ENCODE data around the gene PASK. TPM values are rescaled to one million over a fixed set of nuclear protein-coding genes. Genes with fewer than 3 reads are reported as not detected.

The PASK gene
- polyA plus RNA-seq, 6 donors from 2014 or later, result 3.9 to 17.4 (median 9.1) TPM

- Mint-ChIP-seq H3K4me3 (peak overlapping the region in 1 of 8 donors; percentile 66), H3K36me3 (peaks cover 0 to 5% of the 10 kb centered on the region in 2 donors)
Measured at GRCh38 chr2:241070811-241071676, 78.2 kb downstream of the PASK start.

DNA sequence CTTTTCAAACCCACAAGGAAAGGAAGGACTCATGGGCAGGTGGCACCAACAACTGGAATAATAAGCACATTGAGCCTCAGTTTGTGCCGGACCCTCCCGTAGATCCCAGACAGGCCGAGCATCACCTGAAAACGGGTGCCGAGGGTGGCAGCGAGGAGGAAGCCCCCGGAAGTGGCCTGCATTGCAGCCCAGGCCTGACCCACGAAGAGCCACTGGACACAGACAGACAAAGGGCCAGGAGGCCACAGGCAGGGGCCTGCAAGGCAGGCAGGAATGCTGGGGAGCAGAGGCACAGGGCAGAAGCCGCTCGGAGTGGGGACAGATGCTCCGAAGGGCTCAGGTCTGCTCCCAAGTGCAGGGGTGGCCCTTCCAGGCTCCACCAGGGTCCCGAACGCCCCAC, 78.9 kb downstream of the PASK start:
- Mint-ChIP-seq H3K4me3 (no peak overlapping the region), H3K9me3 (no peaks in the 10 kb centered on the region), H3K36me3 (peaks cover 0 to 5% of the 10 kb centered on the region in 2 donors), H3K4me1 (peaks cover 0 to 9% (median 7%) of the 10 kb centered on the region in 3 donors), H3K27ac (peak overlapping the region in 1 of 6 donors; percentile 80), H3K27me3 (no peaks in the 10 kb centered on the region)
- ATAC-seq (ENCODE audit: low read depth in 2 of 2), result no peak
- DNase-seq, result no peak

More at GRCh38 chr2:241070811-241071676, 78.2 kb downstream of the PASK start:
- H3K4me1 Mint-ChIP-seq, result peaks cover 0 to 8% (median 7%) of the 10 kb centered on the region in 3 donors
- ATAC-seq (ENCODE audit: low read depth in 2 of 2) (no peak), DNase-seq (no peak)
- H3K9me3 Mint-ChIP-seq, result no peaks in the 10 kb centered on the region
- H3K27ac Mint-ChIP-seq, result peak overlapping the region in 2 of 6 donors; percentile 59 to 80
- no peaks in the 10 kb centered on the region for H3K27me3 Mint-ChIP-seq

DNA sequence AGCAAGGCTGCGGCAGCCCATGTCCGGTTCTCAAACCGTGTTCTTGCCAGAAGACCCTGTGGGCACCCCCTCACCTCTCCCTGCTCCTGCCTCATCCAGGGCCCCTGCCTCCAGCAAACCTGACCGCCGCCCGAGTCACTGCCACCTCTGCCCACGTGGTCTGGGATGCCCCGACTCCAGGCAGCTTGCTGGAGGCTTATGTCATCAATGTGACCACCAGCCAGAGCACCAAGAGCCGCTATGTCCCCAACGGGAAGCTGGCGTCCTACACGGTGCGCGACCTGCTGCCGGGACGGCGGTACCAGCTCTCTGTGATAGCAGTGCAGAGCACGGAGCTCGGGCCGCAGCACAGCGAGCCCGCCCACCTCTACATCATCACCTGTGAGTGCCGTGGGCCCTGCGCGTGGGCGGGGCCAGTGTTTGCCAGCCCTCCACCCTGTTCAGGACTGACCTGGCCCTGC, 79.4 kb downstream of the PASK start:
- Mint-ChIP-seq H3K27ac (no peak overlapping the region), H3K9me3 (no peaks in the 10 kb centered on the region), H3K27me3 (no peaks in the 10 kb centered on the region), H3K4me1 (peaks cover 0 to 9% (median 7%) of the 10 kb centered on the region in 3 donors), H3K36me3 (peaks cover 0 to 2% of the 10 kb centered on the region in 2 donors), H3K4me3 (no peak overlapping the region)
- ATAC-seq (ENCODE audit: low read depth in 2 of 2), result no peak
- DNase-seq, result no peak

GRCh38 chr2:241068942-241069810, 80.1 kb downstream of the PASK start:
- Mint-ChIP-seq H3K36me3 (no peaks in the 10 kb centered on the region), H3K4me1 (peaks cover 1 to 12% (median 10%) of the 10 kb centered on the region in 3 donors), H3K4me3 (no peak overlapping the region), H3K27me3 (peaks cover 0 to 4% (median 3%) of the 10 kb centered on the region in 3 donors), H3K9me3 (no peaks in the 10 kb centered on the region), H3K27ac (peak overlapping the region in 1 of 6 donors; percentile 30)
- DNase-seq (no peak), ATAC-seq (ENCODE audit: low read depth in 2 of 2) (no peak)

DNA sequence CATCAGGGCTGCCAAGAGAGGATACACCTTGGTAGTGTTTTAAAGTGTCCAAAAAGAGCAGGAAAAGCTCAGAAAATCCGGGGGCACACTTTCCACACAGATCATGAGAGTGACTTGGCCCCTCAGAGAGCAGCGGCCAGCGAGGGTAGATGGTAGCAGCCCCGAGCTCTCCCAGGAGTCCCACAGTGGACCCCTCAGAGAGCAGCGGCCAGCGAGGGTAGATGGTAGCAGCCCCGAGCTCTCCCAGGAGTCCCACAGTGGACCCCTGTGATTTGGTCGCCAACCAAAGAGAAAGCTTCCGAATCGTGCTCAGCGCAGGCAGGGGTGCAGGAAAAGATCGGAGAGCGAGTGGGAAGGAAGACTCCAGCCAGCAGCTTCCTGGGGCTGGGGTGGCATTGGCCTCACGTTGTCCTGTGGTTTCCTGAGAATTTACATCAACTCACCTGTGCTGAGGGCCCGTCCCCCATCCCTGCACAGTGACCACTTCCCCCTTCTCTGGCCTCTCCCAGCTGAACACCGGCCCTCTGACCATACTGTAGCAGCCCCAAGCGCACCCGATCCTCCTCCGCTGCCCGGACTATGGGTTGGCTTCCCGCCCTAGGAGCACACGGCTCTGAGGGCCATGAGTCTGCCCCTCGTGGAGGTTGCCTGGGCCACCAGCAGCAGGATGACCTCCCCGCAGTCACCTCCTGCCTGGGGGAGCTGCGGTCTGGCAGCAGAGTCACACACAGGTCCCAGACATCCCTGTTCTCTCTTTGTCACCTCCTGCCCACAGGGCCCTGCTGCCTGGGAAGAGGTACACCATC, 80.9 kb downstream of the PASK start:
- ATAC-seq (ENCODE audit: low read depth in 2 of 2) (no peak), DNase-seq (no peak)
- H3K4me3 Mint-ChIP-seq, result no peak overlapping the region
- no peaks in the 10 kb centered on the region for H3K9me3 Mint-ChIP-seq
- no peaks in the 10 kb centered on the region for H3K36me3 Mint-ChIP-seq
- peaks cover 5 to 17% (median 15%) of the 10 kb centered on the region in 3 donors for H3K4me1 Mint-ChIP-seq
- H3K27me3 Mint-ChIP-seq, result peaks cover 0 to 8% (median 7%) of the 10 kb centered on the region in 3 donors
- H3K27ac Mint-ChIP-seq, result peak overlapping the region in 1 of 6 donors; percentile 30

DNA sequence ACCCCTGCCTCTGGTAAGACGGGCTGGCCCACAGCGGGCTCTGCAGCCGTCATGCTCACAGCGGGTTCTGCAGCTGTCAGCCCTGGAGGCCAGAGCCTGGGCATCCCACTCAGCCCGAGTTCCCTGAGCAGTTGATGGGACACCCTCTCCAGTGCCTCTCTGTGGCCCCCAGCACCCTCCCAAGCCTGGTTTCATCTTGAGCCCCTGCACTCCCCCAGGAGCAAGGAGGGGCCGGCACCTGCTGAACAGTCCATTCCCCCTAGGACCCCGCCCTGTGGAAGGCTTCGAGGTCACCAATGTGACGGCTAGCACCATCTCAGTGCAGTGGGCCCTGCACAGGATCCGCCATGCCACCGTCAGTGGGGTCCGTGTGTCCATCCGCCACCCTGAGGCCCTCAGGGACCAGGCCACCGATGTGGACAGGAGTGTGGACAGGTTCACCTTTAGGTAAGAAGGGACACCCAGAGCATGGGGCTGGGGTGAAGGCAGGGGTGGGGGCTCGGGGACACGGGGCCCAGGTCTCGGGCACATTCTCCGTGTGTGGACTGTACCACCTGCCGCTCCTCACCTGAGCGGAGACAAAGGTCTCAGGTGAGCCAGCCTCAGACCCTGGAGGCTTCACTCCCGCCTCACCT, 81.7 kb downstream of the PASK start:
- H3K36me3 Mint-ChIP-seq, result no peaks in the 10 kb centered on the region
- no peak overlapping the region for H3K27ac Mint-ChIP-seq
- H3K4me3 Mint-ChIP-seq, result no peak overlapping the region
- ATAC-seq (ENCODE audit: low read depth in 2 of 2) (no peak), DNase-seq (no peak)
- peaks cover 7 to 17% (median 12%) of the 10 kb centered on the region in 3 donors for H3K4me1 Mint-ChIP-seq
- H3K27me3 Mint-ChIP-seq, result peaks cover 0 to 11% (median 8%) of the 10 kb centered on the region in 3 donors
- H3K9me3 Mint-ChIP-seq, result no peaks in the 10 kb centered on the region

GRCh38 chr2:241066893-241067341, 82.4 kb downstream of the PASK start:
- H3K4me3 Mint-ChIP-seq, result no peak overlapping the region
- ATAC-seq (ENCODE audit: low read depth in 2 of 2), result no peak
- peaks cover 7 to 17% (median 8%) of the 10 kb centered on the region in 3 donors for H3K4me1 Mint-ChIP-seq
- no peaks in the 10 kb centered on the region for H3K36me3 Mint-ChIP-seq
- DNase-seq, result no peak
- H3K27ac Mint-ChIP-seq, result no peak overlapping the region
- no peaks in the 10 kb centered on the region for H3K9me3 Mint-ChIP-seq
- peaks cover 0 to 12% (median 8%) of the 10 kb centered on the region in 3 donors for H3K27me3 Mint-ChIP-seq

GRCh38 chr2:241066171-241066892, 82.9 kb downstream of the PASK start:
- no peak for ATAC-seq (ENCODE audit: low read depth in 2 of 2)

GRCh38 chr2:241065355-241065803, 83.9 kb downstream of the PASK start:
- H3K27ac Mint-ChIP-seq, result peak overlapping the region in 3 of 6 donors; percentile 18 to 85 (median 76)
- H3K9me3 Mint-ChIP-seq, result no peaks in the 10 kb centered on the region
- ATAC-seq (ENCODE audit: low read depth in 2 of 2) (no peak), DNase-seq (no peak)
- no peaks in the 10 kb centered on the region for H3K36me3 Mint-ChIP-seq
- H3K4me1 Mint-ChIP-seq, result peaks cover 7 to 12% (median 8%) of the 10 kb centered on the region in 3 donors
- no peak overlapping the region for H3K4me3 Mint-ChIP-seq
- H3K27me3 Mint-ChIP-seq, result peaks cover 0 to 12% (median 8%) of the 10 kb centered on the region in 3 donors

More at GRCh38 chr2:241066171-241066892, 82.9 kb downstream of the PASK start:
- peaks cover 7 to 17% (median 8%) of the 10 kb centered on the region in 3 donors for H3K4me1 Mint-ChIP-seq
- no peak for DNase-seq
- peak overlapping the region in 2 of 8 donors; percentile 59 to 63 for H3K4me3 Mint-ChIP-seq
- peak overlapping the region in 1 of 6 donors; percentile 51 for H3K27ac Mint-ChIP-seq
- no peaks in the 10 kb centered on the region for H3K36me3 Mint-ChIP-seq
- peaks cover 0 to 12% (median 8%) of the 10 kb centered on the region in 3 donors for H3K27me3 Mint-ChIP-seq
- no peaks in the 10 kb centered on the region for H3K9me3 Mint-ChIP-seq

- H3K27ac Mint-ChIP-seq, result peak overlapping the region in 2 of 6 donors; percentile 18 to 85
- no peaks in the 10 kb centered on the region for H3K36me3 Mint-ChIP-seq
- no peak for DNase-seq
- H3K4me3 Mint-ChIP-seq, result peak overlapping the region in 2 of 8 donors; percentile 25 to 59
- ATAC-seq (ENCODE audit: low read depth in 2 of 2), result no peak
- H3K27me3 Mint-ChIP-seq, result peaks cover 0 to 12% (median 8%) of the 10 kb centered on the region in 3 donors
- no peaks in the 10 kb centered on the region for H3K9me3 Mint-ChIP-seq
- peaks cover 7 to 12% (median 8%) of the 10 kb centered on the region in 3 donors for H3K4me1 Mint-ChIP-seq
Measured at GRCh38 chr2:241064802-241065354, 84.4 kb downstream of the PASK start.

- peak; percentile 76 to 87 for ATAC-seq (ENCODE audit: low read depth in 2 of 2)
- peaks cover 0 to 12% (median 8%) of the 10 kb centered on the region in 3 donors for H3K27me3 Mint-ChIP-seq
- peaks cover 7 to 12% (median 8%) of the 10 kb centered on the region in 3 donors for H3K4me1 Mint-ChIP-seq
Measured at GRCh38 chr2:241064008-241064801, 85.1 kb downstream of the PASK start.

More at GRCh38 chr2:241064008-241064801, 85.1 kb downstream of the PASK start:
- DNase-seq, result peak; percentile 35
- Mint-ChIP-seq H3K9me3 (no peaks in the 10 kb centered on the region), H3K27ac (peak overlapping the region in 5 of 6 donors; percentile 65 to 98 (median 94)), H3K4me3 (peak overlapping the region in 6 of 8 donors; percentile 53 to 83 (median 60)), H3K36me3 (no peaks in the 10 kb centered on the region)

All from naive B cell (primary cell).